ENCODE measurements around the gene PIP4K2B.
"Not testable (repeated sequence)": the region's sequence is repeated elsewhere in the genome, so short reads cannot be mapped to it uniquely, and the experiment has no call there.

Gene PIP4K2B

GRCh38 chr17:38799501-38800236, at the start of gene PIP4K2B:
PIP4K2B (minus strand) TSS chr17:38799556; CDS start chr17:38799424, 132 bp downstream.
- DNase-seq (ENCODE audit: low read depth) = peak; percentile 64

GRCh38 chr17:38848557-38848891, 49.2 kb upstream of the PIP4K2B start:
- DNase-seq (ENCODE audit: low read depth) = no peak

GRCh38 chr17:38844261-38844757, 45.0 kb upstream of the PIP4K2B start:
- no peak for DNase-seq (ENCODE audit: low read depth)

- no peak for DNase-seq (ENCODE audit: low read depth)
Observed at GRCh38 chr17:38825762-38826247, 26.4 kb upstream of the PIP4K2B start.

GRCh38 chr17:38824899-38825761, 25.8 kb upstream of the PIP4K2B start, which contains the start of gene CWC25:
CWC25 (minus strand) TSS chr17:38825321; CDS start chr17:38825183, 138 bp downstream.
- peak; percentile 89 for DNase-seq (ENCODE audit: low read depth)

- no peak for DNase-seq (ENCODE audit: low read depth)
Observed at GRCh38 chr17:38815576-38816193, 16.3 kb upstream of the PIP4K2B start.

GRCh38 chr17:38809828-38810227, 10.5 kb upstream of the PIP4K2B start:
- no peak for DNase-seq (ENCODE audit: low read depth)

- no peak for DNase-seq (ENCODE audit: low read depth)
Observed at GRCh38 chr17:38800237-38800760, 943 bp upstream of the PIP4K2B start.

GRCh38 chr17:38798614-38799500, 499 bp downstream of the PIP4K2B start:
- DNase-seq (ENCODE audit: low read depth) = peak; percentile 13

GRCh38 chr17:38797828-38798227, 1.5 kb downstream of the PIP4K2B start:
- DNase-seq (ENCODE audit: low read depth) = no peak

- no peak for DNase-seq (ENCODE audit: low read depth)
Observed at GRCh38 chr17:38797158-38797490, 2.2 kb downstream of the PIP4K2B start.

GRCh38 chr17:38796451-38797157, 2.8 kb downstream of the PIP4K2B start:
- DNase-seq (ENCODE audit: low read depth) = no peak

- DNase-seq (ENCODE audit: low read depth) = no peak
Observed at GRCh38 chr17:38794221-38794620, 5.1 kb downstream of the PIP4K2B start.

- no peak for DNase-seq (ENCODE audit: low read depth)
Observed at GRCh38 chr17:38791162-38791561, 8.2 kb downstream of the PIP4K2B start.

GRCh38 chr17:38790148-38790707, 9.1 kb downstream of the PIP4K2B start:
- DNase-seq (ENCODE audit: low read depth) = not testable (repeated sequence)

- no peak for DNase-seq (ENCODE audit: low read depth)
Observed at GRCh38 chr17:38789185-38789584, 10.2 kb downstream of the PIP4K2B start.

- not testable (repeated sequence) for DNase-seq (ENCODE audit: low read depth)
Observed at GRCh38 chr17:38787999-38788398, 11.4 kb downstream of the PIP4K2B start.

- DNase-seq (ENCODE audit: low read depth) = no peak
Observed at GRCh38 chr17:38786372-38786771, 13.0 kb downstream of the PIP4K2B start.

GRCh38 chr17:38783227-38783626, 16.1 kb downstream of the PIP4K2B start:
- no peak for DNase-seq (ENCODE audit: low read depth)
